Panc1 (cell line): ENCODE measurements around the gene FLYWCH1.

ENCODE experiments used
- POLR2AphosphoS5 ChIP-seq: IDR thresholded peaks from 2 replicates; pipeline ENCODE4 v1.6.1; 2012; ENCODE audit warnings: mild to moderate bottlenecking, low read depth, low read length, moderate library complexity
- REST ChIP-seq, 2 experiments: IDR thresholded peaks; 2 replicates each; pipeline ENCODE4 v1.6.1; 2011 to 2012; ENCODE audit warnings: low read depth in 2 of 2, control low read depth in 1 of 2, low read length in 1 of 2, mild to moderate bottlenecking in 1 of 2, moderate library complexity in 1 of 2; ENCODE audit not compliant: insufficient read depth in 1 of 2
- SIN3A ChIP-seq: IDR thresholded peaks from 2 replicates; pipeline ENCODE4 v1.6.1; 2012; ENCODE audit warnings: low read depth, mild to moderate bottlenecking, low read length, moderate library complexity, borderline replicate concordance; ENCODE audit not compliant: insufficient read depth
- TF ChIP-seq, protein P1 (sequence below): fragments of 450-650 bp; IDR thresholded peaks from 2 replicates; pipeline ENCODE4 v1.5.1; 2017; ENCODE audit warnings: mild to moderate bottlenecking

DNA sequence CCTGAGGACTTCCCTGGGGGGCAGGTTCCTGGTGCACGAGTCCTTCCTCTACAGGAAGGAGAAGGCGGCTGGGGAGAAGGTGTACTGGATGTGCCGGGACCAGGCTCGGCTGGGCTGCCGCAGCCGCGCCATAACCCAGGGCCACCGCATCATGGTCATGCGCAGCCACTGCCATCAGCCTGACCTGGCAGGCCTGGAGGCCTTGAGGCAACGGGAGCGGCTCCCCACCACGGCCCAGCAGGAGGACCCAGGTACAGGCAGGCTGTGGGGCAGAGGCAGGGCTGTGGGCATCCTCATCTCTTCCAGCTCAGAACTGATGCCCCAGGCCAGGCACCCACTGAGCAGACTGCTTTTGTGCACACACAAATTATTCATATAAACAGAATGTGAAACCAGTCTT lies 26.5 kb downstream of the FLYWCH1 start:
- TF ChIP-seq, protein P1, sequence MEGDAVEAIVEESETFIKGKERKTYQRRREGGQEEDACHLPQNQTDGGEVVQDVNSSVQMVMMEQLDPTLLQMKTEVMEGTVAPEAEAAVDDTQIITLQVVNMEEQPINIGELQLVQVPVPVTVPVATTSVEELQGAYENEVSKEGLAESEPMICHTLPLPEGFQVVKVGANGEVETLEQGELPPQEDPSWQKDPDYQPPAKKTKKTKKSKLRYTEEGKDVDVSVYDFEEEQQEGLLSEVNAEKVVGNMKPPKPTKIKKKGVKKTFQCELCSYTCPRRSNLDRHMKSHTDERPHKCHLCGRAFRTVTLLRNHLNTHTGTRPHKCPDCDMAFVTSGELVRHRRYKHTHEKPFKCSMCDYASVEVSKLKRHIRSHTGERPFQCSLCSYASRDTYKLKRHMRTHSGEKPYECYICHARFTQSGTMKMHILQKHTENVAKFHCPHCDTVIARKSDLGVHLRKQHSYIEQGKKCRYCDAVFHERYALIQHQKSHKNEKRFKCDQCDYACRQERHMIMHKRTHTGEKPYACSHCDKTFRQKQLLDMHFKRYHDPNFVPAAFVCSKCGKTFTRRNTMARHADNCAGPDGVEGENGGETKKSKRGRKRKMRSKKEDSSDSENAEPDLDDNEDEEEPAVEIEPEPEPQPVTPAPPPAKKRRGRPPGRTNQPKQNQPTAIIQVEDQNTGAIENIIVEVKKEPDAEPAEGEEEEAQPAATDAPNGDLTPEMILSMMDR = no peak
- TF ChIP-seq REST (IDR thresholded peaks at IDR 0.05; ENCODE audit: insufficient read depth in 1 of 2, low read depth in 2 of 2, low read length in 1 of 2) (no peak), POLR2AphosphoS5 (no peak), SIN3A (no peak)
